Kidney epithelial cell (primary cell): ENCODE results near the gene GAS7. TPM values are rescaled to one million over a fixed set of nuclear protein-coding genes. Genes with fewer than 3 reads are reported as not detected.

Experiments used
- DNase-seq: peaks from one replicate; pipeline ENCODE4 v3.0.0-alpha.2; 2010; ENCODE audit warnings: low read depth
- H3K27me3 ChIP-seq: 2 replicates; pipeline ENCODE4 v1.6.0; 2011; ENCODE audit warnings: low read length; ENCODE audit not compliant: control insufficient read depth, insufficient read depth
- H3K36me3 ChIP-seq: 2 replicates; pipeline ENCODE4 v1.5.1; 2011; ENCODE audit warnings: low read length; ENCODE audit not compliant: control insufficient read depth, insufficient read depth
- H3K4me3 ChIP-seq: 2 replicates; pipeline ENCODE4 v1.5.1; 2011; ENCODE audit warnings: low read depth, mild to moderate bottlenecking, control low read depth, low read length
- total RNA-seq: library from RNA; depleted of rRNA; stranded (reverse); fragments of >200 nt; gene quantifications from 2 replicates; pipeline ENCODE4 v1.2.3, GENCODE V29; 2015
- TF ChIP-seq, protein P1 (sequence below): IDR thresholded peaks from 2 replicates; pipeline ENCODE4 v1.5.1; 2011; ENCODE audit warnings: mild to moderate bottlenecking, moderate library complexity, low read length, control low read depth, inconsistent platforms; ENCODE audit not compliant: insufficient read depth, poor library complexity, severe bottlenecking

The GAS7 gene
- total RNA-seq, 1 donor from 2014 or later, result 3.6 TPM

GRCh38 chr17:10183931-10184930 lies 14.2 kb downstream of the GAS7 start:
- Histone ChIP-seq H3K36me3 (no peaks in the 10 kb centered on the region), H3K4me3 (no peak overlapping the region), H3K27me3 (no peaks in the 10 kb centered on the region)
- TF ChIP-seq, protein P1, sequence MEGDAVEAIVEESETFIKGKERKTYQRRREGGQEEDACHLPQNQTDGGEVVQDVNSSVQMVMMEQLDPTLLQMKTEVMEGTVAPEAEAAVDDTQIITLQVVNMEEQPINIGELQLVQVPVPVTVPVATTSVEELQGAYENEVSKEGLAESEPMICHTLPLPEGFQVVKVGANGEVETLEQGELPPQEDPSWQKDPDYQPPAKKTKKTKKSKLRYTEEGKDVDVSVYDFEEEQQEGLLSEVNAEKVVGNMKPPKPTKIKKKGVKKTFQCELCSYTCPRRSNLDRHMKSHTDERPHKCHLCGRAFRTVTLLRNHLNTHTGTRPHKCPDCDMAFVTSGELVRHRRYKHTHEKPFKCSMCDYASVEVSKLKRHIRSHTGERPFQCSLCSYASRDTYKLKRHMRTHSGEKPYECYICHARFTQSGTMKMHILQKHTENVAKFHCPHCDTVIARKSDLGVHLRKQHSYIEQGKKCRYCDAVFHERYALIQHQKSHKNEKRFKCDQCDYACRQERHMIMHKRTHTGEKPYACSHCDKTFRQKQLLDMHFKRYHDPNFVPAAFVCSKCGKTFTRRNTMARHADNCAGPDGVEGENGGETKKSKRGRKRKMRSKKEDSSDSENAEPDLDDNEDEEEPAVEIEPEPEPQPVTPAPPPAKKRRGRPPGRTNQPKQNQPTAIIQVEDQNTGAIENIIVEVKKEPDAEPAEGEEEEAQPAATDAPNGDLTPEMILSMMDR, result no peak
- DNase-seq, result no peak

- TF ChIP-seq, protein P1, result no peak
- no peaks in the 10 kb centered on the region for H3K36me3 ChIP-seq
- H3K4me3 ChIP-seq, result no peak overlapping the region
- H3K27me3 ChIP-seq, result no peaks in the 10 kb centered on the region
- no peak for DNase-seq
Measured at GRCh38 chr17:10182785-10183184, 15.6 kb downstream of the GAS7 start.

- H3K27me3 ChIP-seq, result no peaks in the 10 kb centered on the region
- no peak for DNase-seq
- no peak overlapping the region for H3K4me3 ChIP-seq
- TF ChIP-seq, protein P1, result no peak
- H3K36me3 ChIP-seq, result no peaks in the 10 kb centered on the region
Measured at GRCh38 chr17:10178506-10178991, 19.9 kb downstream of the GAS7 start.

- no peak for DNase-seq
- H3K4me3 ChIP-seq, result no peak overlapping the region
Measured at GRCh38 chr17:10177913-10178505, 20.4 kb downstream of the GAS7 start.

GRCh38 chr17:10177131-10177912 lies 21.1 kb downstream of the GAS7 start:
- Histone ChIP-seq H3K4me3 (no peak overlapping the region), H3K36me3 (no peaks in the 10 kb centered on the region), H3K27me3 (no peaks in the 10 kb centered on the region)
- DNase-seq, result no peak
- TF ChIP-seq, protein P1, result no peak

More at GRCh38 chr17:10177913-10178505, 20.4 kb downstream of the GAS7 start:
- TF ChIP-seq, protein P1, result no peak
- H3K36me3 ChIP-seq, result no peaks in the 10 kb centered on the region
- no peaks in the 10 kb centered on the region for H3K27me3 ChIP-seq
